ENCODE measurements around the gene FOXA2. TPM values are rescaled to one million over a fixed set of nuclear protein-coding genes. Genes with fewer than 3 reads are reported as not detected.

Gene FOXA2
- total and polyA plus RNA-seq, 2 donors (not counting 1 experiment from before 2014, with no cell fraction given), result not detected

DNA sequence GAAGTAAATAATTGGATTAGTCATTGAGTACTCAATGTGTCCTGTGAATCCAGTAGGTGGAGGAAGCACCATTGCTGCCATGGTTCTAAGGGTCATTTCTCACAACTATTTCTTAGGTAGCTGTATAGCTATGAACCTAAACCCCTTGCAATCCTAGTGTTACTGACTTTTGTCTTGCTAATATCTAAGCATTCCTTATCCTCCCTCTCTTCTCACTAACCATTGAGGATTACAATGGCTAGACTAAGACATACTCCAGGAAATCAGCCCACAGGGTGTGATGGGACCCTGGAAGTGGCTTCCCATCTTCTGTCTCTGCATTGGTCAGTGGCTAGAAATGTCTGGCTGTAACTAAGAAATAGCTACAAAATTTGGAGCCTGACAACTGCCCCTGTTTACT lies 27.3 kb upstream of the FOXA2 start:
- H3K4me2 ChIP-seq (ENCODE audit: extremely low read depth, insufficient read depth, low read length), result no peak overlapping the region
- no peak overlapping the region for H2AFZ ChIP-seq (ENCODE audit: low read length)
- no peak for DNase-seq (ENCODE audit: low read depth in 2 of 2)
- H3K9ac ChIP-seq (ENCODE audit: insufficient read depth, low read length), result no peak overlapping the region
- H3K4me1 ChIP-seq (ENCODE audit: control insufficient read depth, extremely low read depth, insufficient read depth, low read length), result no peaks in the 10 kb centered on the region
- H3K79me2 ChIP-seq (ENCODE audit: control insufficient read depth, insufficient read depth, low read length), result no peaks in the 10 kb centered on the region
- H3K4me3 ChIP-seq (replicated peaks in 1 of 4; ENCODE audit: control extremely low read depth in 1 of 4, insufficient read depth in 1 of 4, low read depth in 3 of 4, low read length in 4 of 4), result no peak overlapping the region
- no peaks in the 10 kb centered on the region for H3K36me3 ChIP-seq (ENCODE audit: control insufficient read depth, insufficient read depth, low read length)
- H3K27me3 ChIP-seq (ENCODE audit: control insufficient read depth, insufficient read depth, low read length), result no peaks in the 10 kb centered on the region
- no peak overlapping the region for H3K27ac ChIP-seq (ENCODE audit: insufficient read depth, low read length)
- H4K20me1 ChIP-seq (ENCODE audit: control insufficient read depth, extremely low read depth, insufficient read depth, low read length), result no peaks in the 10 kb centered on the region
- H3K9me3 ChIP-seq (ENCODE audit: control insufficient read depth, insufficient read depth, low read depth, low read length), result no peaks in the 10 kb centered on the region
- TF ChIP-seq, protein P1, sequence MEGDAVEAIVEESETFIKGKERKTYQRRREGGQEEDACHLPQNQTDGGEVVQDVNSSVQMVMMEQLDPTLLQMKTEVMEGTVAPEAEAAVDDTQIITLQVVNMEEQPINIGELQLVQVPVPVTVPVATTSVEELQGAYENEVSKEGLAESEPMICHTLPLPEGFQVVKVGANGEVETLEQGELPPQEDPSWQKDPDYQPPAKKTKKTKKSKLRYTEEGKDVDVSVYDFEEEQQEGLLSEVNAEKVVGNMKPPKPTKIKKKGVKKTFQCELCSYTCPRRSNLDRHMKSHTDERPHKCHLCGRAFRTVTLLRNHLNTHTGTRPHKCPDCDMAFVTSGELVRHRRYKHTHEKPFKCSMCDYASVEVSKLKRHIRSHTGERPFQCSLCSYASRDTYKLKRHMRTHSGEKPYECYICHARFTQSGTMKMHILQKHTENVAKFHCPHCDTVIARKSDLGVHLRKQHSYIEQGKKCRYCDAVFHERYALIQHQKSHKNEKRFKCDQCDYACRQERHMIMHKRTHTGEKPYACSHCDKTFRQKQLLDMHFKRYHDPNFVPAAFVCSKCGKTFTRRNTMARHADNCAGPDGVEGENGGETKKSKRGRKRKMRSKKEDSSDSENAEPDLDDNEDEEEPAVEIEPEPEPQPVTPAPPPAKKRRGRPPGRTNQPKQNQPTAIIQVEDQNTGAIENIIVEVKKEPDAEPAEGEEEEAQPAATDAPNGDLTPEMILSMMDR (conservative IDR thresholded peaks at IDR 0.05 in 1 of 2, IDR thresholded peaks at IDR 0.05 in 1 of 2; ENCODE audit: low read depth in 1 of 2, low read length in 2 of 2), result no peak
- TF ChIP-seq EZH2 (IDR thresholded peaks at IDR 0.05; ENCODE audit: low read length, missing control alignments), result no peak

DNA sequence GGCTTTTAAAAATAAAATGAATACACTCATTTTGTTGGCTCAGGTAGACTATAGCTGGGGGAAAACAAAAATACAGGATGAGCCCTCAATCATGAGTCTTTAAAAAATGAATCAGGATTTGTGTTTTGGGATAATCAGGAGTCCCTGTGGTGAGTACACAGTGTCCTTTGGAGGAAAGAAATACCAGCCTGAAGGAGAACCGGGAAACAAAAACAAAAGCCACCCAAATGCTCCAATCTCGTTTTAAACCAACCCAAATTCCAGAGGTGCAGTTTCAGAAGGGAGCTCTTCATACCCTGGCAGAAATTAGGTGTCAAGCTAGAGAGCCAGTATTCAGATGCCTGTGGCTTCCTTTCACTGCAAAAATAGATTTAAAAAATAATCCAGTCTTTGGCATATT lies 23.3 kb upstream of the FOXA2 start:
- H4K20me1 ChIP-seq (ENCODE audit: control insufficient read depth, extremely low read depth, insufficient read depth, low read length), result no peaks in the 10 kb centered on the region
- no peaks in the 10 kb centered on the region for H3K27me3 ChIP-seq (ENCODE audit: control insufficient read depth, insufficient read depth, low read length)
- H2AFZ ChIP-seq (ENCODE audit: low read length), result no peak overlapping the region
- no peak overlapping the region for H3K27ac ChIP-seq (ENCODE audit: insufficient read depth, low read length)
- no peak overlapping the region for H3K9ac ChIP-seq (ENCODE audit: insufficient read depth, low read length)
- H3K4me1 ChIP-seq (ENCODE audit: control insufficient read depth, extremely low read depth, insufficient read depth, low read length), result no peaks in the 10 kb centered on the region
- TF ChIP-seq, protein P1 (conservative IDR thresholded peaks at IDR 0.05 in 1 of 2, IDR thresholded peaks at IDR 0.05 in 1 of 2; ENCODE audit: low read depth in 1 of 2, low read length in 2 of 2), result no peak
- no peak for TF ChIP-seq EZH2 (IDR thresholded peaks at IDR 0.05; ENCODE audit: low read length, missing control alignments)
- DNase-seq (ENCODE audit: low read depth in 2 of 2), result no peak
- H3K36me3 ChIP-seq (ENCODE audit: control insufficient read depth, insufficient read depth, low read length), result no peaks in the 10 kb centered on the region
- no peak overlapping the region for H3K4me2 ChIP-seq (ENCODE audit: extremely low read depth, insufficient read depth, low read length)
- H3K9me3 ChIP-seq (ENCODE audit: control insufficient read depth, insufficient read depth, low read depth, low read length), result no peaks in the 10 kb centered on the region
- no peaks in the 10 kb centered on the region for H3K79me2 ChIP-seq (ENCODE audit: control insufficient read depth, insufficient read depth, low read length)
- no peak overlapping the region for H3K4me3 ChIP-seq (replicated peaks in 1 of 4; ENCODE audit: control extremely low read depth in 1 of 4, insufficient read depth in 1 of 4, low read depth in 3 of 4, low read length in 4 of 4)

DNA sequence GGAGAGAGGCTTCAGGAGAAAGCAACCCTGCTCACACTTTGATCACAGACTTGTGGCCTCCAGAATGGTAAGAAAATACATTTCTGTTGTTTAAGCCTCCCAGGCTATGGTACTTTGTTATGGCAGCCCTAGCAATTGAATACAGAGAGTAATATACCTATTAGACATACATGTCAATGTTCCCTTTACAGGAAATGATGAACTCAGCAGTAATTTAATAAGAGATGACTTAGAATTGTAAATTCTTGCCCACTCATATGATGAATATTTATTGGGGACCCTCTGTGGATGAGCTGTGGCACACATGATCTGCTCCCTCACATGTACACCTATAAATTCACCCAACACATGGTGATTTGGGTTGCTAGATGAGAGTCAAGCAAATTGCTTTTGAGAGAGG lies 20.4 kb upstream of the FOXA2 start:
- no peaks in the 10 kb centered on the region for H3K79me2 ChIP-seq (ENCODE audit: control insufficient read depth, insufficient read depth, low read length)
- H2AFZ ChIP-seq (ENCODE audit: low read length), result no peak overlapping the region
- H3K4me2 ChIP-seq (ENCODE audit: extremely low read depth, insufficient read depth, low read length), result no peak overlapping the region
- H3K4me3 ChIP-seq (replicated peaks in 1 of 4; ENCODE audit: control extremely low read depth in 1 of 4, insufficient read depth in 1 of 4, low read depth in 3 of 4, low read length in 4 of 4), result no peak overlapping the region
- no peaks in the 10 kb centered on the region for H3K4me1 ChIP-seq (ENCODE audit: control insufficient read depth, extremely low read depth, insufficient read depth, low read length)
- H3K9me3 ChIP-seq (ENCODE audit: control insufficient read depth, insufficient read depth, low read depth, low read length), result no peaks in the 10 kb centered on the region
- H3K9ac ChIP-seq (ENCODE audit: insufficient read depth, low read length), result no peak overlapping the region
- H3K27me3 ChIP-seq (ENCODE audit: control insufficient read depth, insufficient read depth, low read length), result no peaks in the 10 kb centered on the region
- TF ChIP-seq, protein P1 (conservative IDR thresholded peaks at IDR 0.05 in 1 of 2, IDR thresholded peaks at IDR 0.05 in 1 of 2; ENCODE audit: low read depth in 1 of 2, low read length in 2 of 2), result no peak
- no peak for TF ChIP-seq EZH2 (IDR thresholded peaks at IDR 0.05; ENCODE audit: low read length, missing control alignments)
- no peak overlapping the region for H3K27ac ChIP-seq (ENCODE audit: insufficient read depth, low read length)
- H3K36me3 ChIP-seq (ENCODE audit: control insufficient read depth, insufficient read depth, low read length), result no peaks in the 10 kb centered on the region
- H4K20me1 ChIP-seq (ENCODE audit: control insufficient read depth, extremely low read depth, insufficient read depth, low read length), result no peaks in the 10 kb centered on the region
- no peak for DNase-seq (ENCODE audit: low read depth in 2 of 2)

All from fibroblast of lung (primary cell).